GM12864 (cell line): ENCODE results near the gene FBXO44.

Experiments used
- DNase-seq: peaks from one replicate; pipeline ENCODE4 v3.0.0-alpha.2; 2011; ENCODE audit warnings: low read depth
- H3K4me3 ChIP-seq: 2 replicates; pipeline ENCODE4 v1.5.1; 2011; ENCODE audit warnings: mild to moderate bottlenecking, low read depth, low read length, control low read depth
- TF ChIP-seq, protein P1 (sequence below): IDR thresholded peaks from 2 replicates; pipeline ENCODE4 v1.5.1; 2011; ENCODE audit warnings: low read depth, mild to moderate bottlenecking, moderate library complexity, low read length, control low read depth, inconsistent platforms; ENCODE audit errors: missing control alignments

The FBXO44 gene

DNA sequence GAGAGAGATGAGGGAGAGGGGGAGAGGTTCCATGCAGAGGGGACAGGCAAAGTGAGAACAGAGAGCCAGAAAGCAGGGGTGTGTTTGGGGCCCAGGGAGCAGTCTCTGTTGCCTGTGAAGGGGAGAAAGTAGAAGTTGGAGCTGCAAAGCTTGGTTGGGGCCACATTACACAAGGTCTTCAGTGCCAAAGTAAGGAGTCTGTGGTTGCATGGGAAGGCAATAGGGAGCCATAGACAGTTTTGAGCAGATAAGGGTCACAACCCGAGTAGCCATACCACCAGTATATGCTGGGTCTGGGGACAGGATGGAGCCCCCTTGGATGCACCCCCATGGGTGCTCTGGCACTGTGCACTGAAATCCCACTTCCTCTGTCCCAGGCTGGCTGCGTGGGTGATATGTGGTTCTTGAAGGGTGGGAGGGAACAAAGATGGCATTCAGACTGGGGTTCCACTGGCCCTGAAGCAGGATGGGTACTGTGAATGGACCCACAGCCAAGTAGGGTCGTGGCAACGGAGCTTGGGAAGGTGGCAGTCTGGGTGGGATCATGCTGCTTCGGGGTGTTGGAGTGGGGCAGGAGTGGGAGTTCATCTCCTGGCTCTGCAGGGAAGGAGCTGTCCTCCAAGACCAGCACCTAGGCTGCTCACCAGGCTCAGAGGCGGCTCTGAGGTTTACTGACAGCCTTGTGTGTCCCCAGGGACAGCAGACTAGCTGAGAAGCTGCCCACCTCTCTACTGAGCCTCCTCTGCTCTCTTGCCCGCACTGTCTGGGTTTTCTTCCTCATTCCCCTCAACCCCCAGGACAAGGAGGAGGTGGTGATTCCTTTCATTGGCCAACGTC is 48.9 kb downstream of the FBXO44 start:
- H3K4me3 ChIP-seq = no peak overlapping the region
- DNase-seq = no peak
- TF ChIP-seq, protein P1, sequence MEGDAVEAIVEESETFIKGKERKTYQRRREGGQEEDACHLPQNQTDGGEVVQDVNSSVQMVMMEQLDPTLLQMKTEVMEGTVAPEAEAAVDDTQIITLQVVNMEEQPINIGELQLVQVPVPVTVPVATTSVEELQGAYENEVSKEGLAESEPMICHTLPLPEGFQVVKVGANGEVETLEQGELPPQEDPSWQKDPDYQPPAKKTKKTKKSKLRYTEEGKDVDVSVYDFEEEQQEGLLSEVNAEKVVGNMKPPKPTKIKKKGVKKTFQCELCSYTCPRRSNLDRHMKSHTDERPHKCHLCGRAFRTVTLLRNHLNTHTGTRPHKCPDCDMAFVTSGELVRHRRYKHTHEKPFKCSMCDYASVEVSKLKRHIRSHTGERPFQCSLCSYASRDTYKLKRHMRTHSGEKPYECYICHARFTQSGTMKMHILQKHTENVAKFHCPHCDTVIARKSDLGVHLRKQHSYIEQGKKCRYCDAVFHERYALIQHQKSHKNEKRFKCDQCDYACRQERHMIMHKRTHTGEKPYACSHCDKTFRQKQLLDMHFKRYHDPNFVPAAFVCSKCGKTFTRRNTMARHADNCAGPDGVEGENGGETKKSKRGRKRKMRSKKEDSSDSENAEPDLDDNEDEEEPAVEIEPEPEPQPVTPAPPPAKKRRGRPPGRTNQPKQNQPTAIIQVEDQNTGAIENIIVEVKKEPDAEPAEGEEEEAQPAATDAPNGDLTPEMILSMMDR = no peak

- no peak overlapping the region for H3K4me3 ChIP-seq
- no peak for DNase-seq
- TF ChIP-seq, protein P1 = no peak
Measured at GRCh38 chr1:11704194-11704529, 49.5 kb downstream of the FBXO44 start.

DNA sequence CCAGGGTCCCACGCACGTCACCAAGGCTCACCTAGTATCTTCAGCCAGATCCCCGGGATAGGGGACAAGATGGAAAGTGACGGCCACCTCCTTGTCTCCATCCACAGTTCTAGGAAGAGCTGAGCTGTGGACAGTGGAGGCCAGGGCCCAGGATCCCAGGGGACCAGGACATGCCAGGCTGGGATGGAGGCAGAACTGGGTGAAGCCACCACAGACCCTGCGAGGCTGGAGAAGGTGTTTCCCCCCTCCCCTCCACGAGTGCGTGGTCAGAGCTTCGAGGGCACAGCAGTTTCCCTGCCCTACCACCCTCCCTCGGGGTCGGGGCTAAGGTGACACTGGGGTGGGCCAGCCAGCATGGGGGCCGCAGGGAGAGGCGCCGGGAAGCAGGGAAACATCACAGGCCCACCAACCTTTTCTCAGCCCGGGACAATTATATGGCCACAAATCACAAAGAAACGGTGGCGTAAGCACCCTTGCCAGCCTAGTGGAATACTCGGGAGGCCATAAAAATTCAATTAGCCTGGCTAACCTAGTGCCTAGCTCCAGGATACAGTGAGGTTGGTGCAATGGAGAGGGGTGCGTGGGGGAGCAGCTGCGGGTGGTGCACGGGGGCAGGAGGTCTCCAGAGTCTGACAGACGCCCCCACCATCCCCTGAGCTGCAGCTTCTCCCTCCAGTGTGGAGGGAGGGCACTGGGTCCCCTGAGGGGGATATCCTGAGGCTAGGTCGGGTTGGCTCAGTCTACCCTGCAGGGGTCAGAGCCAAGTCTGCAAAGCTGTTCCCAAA is 50.2 kb downstream of the FBXO44 start:
- TF ChIP-seq, protein P1 = no peak
- no peak for DNase-seq
- H3K4me3 ChIP-seq = no peak overlapping the region

DNA sequence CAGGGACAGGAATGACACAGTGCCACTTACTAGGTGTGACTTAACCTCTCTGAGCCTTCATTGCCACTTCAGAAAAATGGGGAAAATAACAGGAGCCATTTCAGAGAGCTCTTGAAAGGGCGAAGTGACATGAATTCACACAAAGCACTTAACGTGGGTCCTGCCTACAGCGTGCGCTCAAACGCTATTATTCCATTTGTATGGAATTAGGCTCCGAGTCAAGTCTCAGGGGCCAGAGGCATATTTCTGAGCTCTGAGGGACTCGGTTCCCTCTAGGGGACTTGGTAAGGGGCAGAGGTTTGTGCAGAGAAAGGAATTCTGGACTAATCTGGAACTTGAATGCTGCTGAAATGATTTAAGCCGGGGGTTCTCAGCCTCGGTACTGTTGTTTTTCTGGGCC is 50.9 kb downstream of the FBXO44 start:
- no peak overlapping the region for H3K4me3 ChIP-seq
- DNase-seq = no peak
- TF ChIP-seq, protein P1 = no peak

GRCh38 chr1:11706292-11706691 is 51.6 kb downstream of the FBXO44 start:
- no peak overlapping the region for H3K4me3 ChIP-seq
- DNase-seq = no peak
- TF ChIP-seq, protein P1 = no peak

DNA sequence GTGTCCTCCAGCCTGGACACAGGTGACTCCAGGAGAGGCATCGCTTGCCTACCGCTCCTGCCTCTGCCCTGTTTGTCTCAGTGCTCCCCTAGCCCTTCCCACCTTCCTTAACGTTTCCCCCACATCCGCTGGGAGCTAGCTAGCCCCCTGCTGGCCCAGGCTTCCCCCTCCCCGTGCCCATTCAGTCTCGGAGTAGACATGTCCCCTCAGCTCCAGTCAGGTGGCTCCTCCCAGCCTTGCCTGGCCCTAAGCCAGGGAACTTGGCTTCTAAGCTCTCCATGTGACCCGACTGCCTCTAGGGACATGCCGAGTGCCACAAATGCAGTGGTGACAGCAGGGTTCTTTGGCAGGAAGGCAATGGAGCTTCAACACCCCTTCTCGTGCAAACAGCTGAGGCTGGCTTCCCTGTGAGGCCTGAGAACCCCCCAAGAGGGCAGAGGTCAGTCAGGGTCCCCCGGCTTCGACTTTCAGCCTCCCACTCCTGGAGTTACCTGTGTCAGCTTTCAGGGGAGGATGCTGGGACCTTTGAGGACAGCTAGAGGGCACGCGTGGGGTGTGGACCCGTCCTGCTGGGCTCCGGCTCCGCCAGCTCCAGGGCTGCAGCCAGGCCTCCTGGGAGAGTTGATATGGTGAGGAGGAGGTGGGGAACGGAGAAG is 53.1 kb downstream of the FBXO44 start:
- no peak overlapping the region for H3K4me3 ChIP-seq
- TF ChIP-seq, protein P1 = no peak
- DNase-seq = no peak
